OCI-M1 (cell line): ENCODE measurements around the gene IL17RD.
A peak's percentile ranks its signal among the peaks of the same experiment; 100 is the strongest.

Source experiments
- DNase-seq: peaks from one replicate; lab custom pipeline; 2025; lab: John Stamatoyannopoulos, UW

IL17RD gene

GRCh38 chr3:57130571-57131209, 34.5 kb downstream of the IL17RD start:
- no peak for DNase-seq

- no peak for DNase-seq
Observed at GRCh38 chr3:57128826-57129667, 36.1 kb downstream of the IL17RD start.

- no peak for DNase-seq
Observed at GRCh38 chr3:57127891-57128518, 37.1 kb downstream of the IL17RD start.

- DNase-seq = no peak
Observed at GRCh38 chr3:57126244-57126643, 38.9 kb downstream of the IL17RD start.

- no peak for DNase-seq
Observed at GRCh38 chr3:57120451-57121174, 44.5 kb downstream of the IL17RD start.

GRCh38 chr3:57120040-57120439, 45.1 kb downstream of the IL17RD start:
- no peak for DNase-seq

- no peak for DNase-seq
Observed at GRCh38 chr3:57118254-57118653, 46.9 kb downstream of the IL17RD start.

GRCh38 chr3:57116501-57116900, 48.7 kb downstream of the IL17RD start:
- DNase-seq = no peak

GRCh38 chr3:57112206-57112605, 52.9 kb downstream of the IL17RD start:
- DNase-seq = peak; percentile 46

- no peak for DNase-seq
Observed at GRCh38 chr3:57110798-57111197, 54.4 kb downstream of the IL17RD start.

GRCh38 chr3:57110214-57110613, 54.9 kb downstream of the IL17RD start:
- no peak for DNase-seq

GRCh38 chr3:57109437-57110199, 55.5 kb downstream of the IL17RD start:
- no peak for DNase-seq

- DNase-seq = no peak
Observed at GRCh38 chr3:57108684-57109083, 56.5 kb downstream of the IL17RD start.

GRCh38 chr3:57105585-57105984, 59.6 kb downstream of the IL17RD start:
- no peak for DNase-seq

GRCh38 chr3:57100046-57100695, 65.0 kb downstream of the IL17RD start:
- DNase-seq = peak; percentile 85

GRCh38 chr3:57098418-57099310, 66.5 kb downstream of the IL17RD start:
- DNase-seq = no peak

GRCh38 chr3:57097536-57097935, 67.6 kb downstream of the IL17RD start:
- no peak for DNase-seq

- no peak for DNase-seq
Observed at GRCh38 chr3:57095363-57095762, 69.8 kb downstream of the IL17RD start.

GRCh38 chr3:57094575-57094974, 70.6 kb downstream of the IL17RD start:
- DNase-seq = no peak

- DNase-seq = peak; percentile 6
Observed at GRCh38 chr3:57093971-57094535, 71.1 kb downstream of the IL17RD start.
